HG03520 (cell line): Measurements from ENCODE around the gene HK1.
A peak's percentile ranks its signal among the peaks of the same experiment; 100 is the strongest.
"Not testable (repeated sequence)": the region's sequence is repeated elsewhere in the genome, so short reads cannot be mapped to it uniquely, and the experiment has no call there.

Source experiments
- ATAC-seq: cut with Tn5 transposase; IDR thresholded peaks from one replicate; pipeline ENCODE4 v1.9.1; 2021; ENCODE audit warnings: mild to moderate bottlenecking, moderate library complexity; ENCODE audit not compliant: unreplicated experiment

Gene HK1

DNA sequence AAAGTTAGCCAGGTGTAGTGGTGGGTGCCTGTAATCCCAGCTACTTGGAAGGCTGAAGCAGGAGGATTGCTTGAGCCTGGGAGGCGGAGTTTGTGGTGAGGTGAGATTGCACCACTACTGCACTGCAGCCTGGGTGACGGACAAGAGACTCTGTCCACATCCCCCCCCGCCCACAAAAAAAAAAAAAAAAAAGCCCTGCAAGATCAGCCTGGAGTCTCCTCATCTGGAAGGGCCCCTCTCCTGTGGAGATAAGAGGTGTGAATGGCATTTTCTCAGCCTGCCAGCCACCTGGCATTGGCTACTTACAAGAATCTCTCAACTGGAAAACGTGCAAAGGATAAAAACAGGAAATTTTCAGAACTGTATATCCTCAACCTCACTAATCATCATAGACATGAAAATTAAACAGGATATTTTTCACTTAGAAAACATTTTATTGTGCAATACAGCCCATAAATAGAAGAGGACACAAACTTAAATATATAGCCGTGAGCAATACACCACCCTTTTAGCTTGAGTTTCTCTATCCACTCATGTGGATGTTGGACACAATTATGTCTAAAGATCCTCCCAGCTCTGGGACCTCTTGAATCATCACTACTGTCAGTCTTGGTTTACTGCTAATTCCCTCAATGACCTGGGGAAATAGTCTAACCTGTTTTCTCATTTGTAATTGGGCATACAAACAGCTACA, 161.7 kb downstream of the HK1 start:
- no peak for ATAC-seq

DNA sequence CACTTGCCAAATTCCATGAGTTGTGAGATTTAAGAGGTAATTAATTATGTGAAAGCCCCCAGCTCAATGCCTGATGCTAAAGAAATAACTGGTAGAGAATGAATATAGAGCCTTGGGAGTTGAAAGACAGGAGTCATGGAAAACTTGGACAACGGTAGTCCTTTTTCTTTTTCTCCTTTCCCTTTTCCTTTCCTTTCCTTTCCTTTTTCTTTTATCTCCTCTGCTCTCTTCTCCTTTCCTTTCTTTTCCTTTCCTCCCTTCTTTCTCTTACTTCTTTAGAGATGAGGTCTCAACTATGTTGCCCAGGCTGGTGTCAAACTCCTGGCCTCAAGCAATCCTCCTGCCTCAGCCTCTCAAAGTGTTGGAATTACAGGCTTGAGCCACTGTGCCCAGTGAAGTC, 165.1 kb downstream of the HK1 start:
- ATAC-seq = no peak

DNA sequence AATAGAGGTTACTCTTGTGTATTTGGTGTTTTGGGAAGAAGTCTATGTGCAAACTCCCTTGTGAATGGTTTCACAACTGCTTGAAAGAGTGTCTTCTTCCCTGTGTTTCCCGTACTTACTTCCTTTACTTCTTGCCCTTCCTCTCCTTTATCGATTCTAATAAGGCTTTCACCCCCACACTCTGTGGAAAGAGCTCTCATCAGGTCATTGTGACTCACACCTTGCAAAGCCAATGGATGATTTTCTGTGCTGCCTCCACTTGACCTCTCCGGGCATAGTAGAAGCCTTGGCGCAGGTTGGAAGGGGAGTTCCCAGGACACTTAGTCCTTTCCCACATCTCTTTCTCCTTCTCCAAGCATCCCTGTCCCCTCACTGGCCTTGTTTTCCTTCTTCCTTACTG, 166.7 kb downstream of the HK1 start:
- no peak for ATAC-seq

DNA sequence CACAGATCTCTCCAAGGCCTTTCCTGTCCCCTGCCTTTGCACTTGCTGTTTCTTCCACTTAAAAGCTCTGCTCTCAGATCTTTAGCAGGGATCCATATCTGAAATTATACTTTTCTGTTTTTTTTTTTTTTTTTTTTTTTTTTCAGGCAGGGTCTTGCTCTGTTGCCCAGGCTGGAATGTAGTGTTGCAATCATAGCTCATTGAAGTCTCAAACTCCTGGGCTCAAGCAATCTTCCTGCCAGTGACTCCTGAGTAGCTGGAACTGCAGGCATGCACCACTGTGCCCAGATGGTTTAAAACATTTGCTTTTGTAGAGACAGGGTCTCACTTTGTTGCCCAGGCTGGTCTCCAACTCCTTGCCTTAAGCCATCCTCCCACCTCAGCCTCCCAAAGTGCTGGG, 167.9 kb downstream of the HK1 start:
- no peak for ATAC-seq

DNA sequence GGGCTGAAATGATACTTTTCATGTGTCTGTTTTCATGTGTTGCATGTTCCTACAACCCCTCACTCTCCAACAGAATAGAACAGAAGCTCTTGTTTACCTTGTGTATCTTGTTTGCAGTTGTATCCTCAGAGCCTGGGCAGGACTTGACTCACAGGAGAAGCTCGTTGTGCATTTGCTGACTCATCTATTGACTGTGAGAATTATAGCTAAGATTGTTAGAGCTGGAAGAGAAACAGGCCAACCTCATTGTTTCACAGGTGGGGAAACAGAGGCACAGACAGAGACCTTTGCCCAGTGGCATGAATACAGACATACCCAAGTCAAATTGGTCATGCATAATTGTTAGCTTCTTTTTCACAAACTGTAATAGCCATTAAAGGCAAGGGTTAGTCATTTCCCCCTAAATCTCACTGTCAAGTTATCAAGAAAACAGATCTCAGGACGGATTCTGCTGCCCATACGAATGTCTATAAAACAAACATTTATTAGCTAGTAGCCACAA, 168.4 kb downstream of the HK1 start:
- ATAC-seq = no peak

DNA sequence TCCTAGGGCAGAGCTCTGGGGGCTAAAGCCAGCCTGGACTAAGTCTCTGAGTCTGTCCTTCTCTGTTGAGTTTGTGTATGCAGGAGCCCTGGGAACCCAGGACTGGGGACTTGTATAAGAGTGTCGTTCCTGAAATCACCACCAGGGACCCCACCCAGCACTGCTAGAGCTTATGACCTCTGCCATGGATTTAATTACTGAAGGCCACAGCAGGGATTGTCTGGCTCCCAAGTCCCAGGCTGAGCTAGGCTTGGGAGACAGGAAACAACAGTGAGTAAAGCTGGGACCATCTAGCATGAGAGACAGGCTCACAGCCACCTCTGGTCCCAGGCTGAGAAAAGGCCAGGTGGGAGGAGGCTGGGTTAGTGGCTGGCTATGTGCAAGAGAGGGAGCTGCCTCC, 171.5 kb downstream of the HK1 start:
- peak; percentile 58 for ATAC-seq

DNA sequence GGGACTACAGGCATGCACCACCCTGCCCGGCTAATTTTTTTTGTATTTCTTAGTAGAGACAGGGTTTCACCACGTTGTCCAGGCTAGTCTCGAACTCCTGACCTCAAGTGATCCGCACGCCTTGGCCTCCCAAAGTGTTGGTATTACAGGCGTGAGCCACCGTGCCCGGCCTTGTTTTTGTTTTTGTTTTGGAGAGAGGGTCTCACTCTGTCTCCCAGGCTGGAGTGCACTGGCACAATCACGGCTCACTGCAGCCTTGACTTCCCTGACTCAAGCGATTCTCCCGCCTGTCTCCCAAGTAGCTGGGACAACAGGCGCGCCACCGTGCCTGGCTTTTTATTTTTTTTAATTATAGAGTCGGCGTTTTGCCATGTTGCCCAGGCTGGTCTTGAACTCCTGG, 172.1 kb downstream of the HK1 start:
- ATAC-seq = not testable (repeated sequence)

DNA sequence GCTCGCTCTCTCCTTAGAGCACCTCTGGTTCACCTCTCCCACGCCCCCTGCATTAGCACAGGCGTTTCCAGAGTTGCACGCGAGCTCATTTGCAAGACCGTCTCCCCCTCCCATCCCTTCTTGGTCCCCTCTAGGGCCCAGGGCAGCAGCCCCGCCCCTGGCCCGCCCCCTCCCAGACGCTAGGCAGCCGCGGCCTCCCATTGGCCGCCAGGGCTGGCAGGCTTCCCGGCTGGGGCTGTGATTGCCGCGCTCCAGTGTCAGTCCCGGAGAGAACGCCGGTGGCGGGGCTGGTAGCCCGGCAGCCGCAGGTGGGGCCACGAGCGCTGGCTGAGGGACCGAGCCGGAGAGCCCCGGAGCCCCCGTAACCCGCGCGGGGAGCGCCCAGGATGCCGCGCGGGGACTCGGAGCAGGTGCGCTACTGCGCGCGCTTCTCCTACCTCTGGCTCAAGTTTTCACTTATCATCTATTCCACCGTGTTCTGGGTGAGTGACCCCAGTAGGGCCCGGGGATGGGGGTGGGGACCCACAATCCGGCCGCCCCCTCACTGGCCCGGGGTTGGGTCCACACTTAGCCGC, 173.0 kb downstream of the HK1 start, which contains the start of gene TSPAN15:
Gene TSPAN15, plus strand, starts transcription at position 257 of the 575 bp plus-strand sequence. Its CDS starts 130 bp downstream, at position 387.
- peak; percentile 72 for ATAC-seq
